ENCODE data around the gene NCAM2.
A peak's percentile ranks its signal among the peaks of the same experiment; 100 is the strongest.
"Not testable (repeated sequence)": the region's sequence is repeated elsewhere in the genome, so short reads cannot be mapped to it uniquely, and the experiment has no call there.

Gene NCAM2

DNA sequence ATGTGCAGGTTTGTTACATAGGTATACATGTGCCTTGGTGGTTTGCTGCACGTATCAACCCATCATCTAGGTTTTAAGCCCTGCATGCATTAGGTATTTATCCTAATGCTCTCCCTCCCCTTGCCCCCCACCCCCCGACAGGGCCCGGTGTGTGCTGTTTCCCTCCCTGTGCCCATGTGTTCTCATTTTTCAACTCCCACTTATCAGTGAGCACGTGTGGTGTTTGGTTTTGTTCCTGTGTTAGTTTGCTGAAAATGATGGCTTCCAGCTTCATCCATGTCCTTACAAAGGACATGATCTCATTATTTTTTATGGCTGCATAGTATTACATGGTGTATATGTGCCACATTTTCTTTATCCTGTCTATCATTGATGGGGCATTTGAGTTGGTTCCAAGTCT lies 151.2 kb downstream of the NCAM2 start:
- not testable (repeated sequence) for H3K9me3 ChIP-seq (ENCODE audit: control insufficient read depth, low read length); H3K9ac ChIP-seq (ENCODE audit: low read length); H3K4me3 ChIP-seq (ENCODE audit: low read length); H3K4me1 ChIP-seq (ENCODE audit: control insufficient read depth, insufficient read depth, low read length); H3K36me3 ChIP-seq (ENCODE audit: control insufficient read depth, insufficient read depth, low read length, severe bottlenecking); DNase-seq (ENCODE audit: low read depth); H3K27me3 ChIP-seq (replicated peaks; ENCODE audit: control insufficient read depth, insufficient read depth, low read length)

DNA sequence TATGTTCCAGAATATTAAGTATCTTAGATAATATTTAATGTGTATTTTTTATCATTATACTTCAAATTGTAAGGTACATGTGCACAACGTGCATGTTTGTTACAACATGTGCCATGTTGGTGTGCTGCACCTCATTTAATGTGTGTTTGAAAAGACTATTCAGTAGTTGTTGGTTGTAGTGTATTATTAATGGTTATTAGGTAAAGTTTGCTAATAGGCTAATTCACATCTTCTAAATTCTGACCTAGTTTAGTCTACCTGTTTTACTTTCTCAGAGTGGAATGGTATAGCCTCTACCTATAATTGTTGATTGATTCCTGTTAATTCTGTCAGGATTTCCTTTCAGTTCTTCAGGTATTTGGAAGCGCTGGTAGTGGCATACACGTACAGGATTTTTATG lies 153.0 kb downstream of the NCAM2 start:
- no peaks in the 10 kb centered on the region for H3K9me3 ChIP-seq (ENCODE audit: control insufficient read depth, low read length)
- H3K9ac ChIP-seq (ENCODE audit: low read length) = no peak overlapping the region
- no peak overlapping the region for H3K4me3 ChIP-seq (ENCODE audit: low read length)
- H3K36me3 ChIP-seq (ENCODE audit: control insufficient read depth, insufficient read depth, low read length, severe bottlenecking) = no peaks in the 10 kb centered on the region
- no peak for DNase-seq (ENCODE audit: low read depth)
- H3K27me3 ChIP-seq (replicated peaks; ENCODE audit: control insufficient read depth, insufficient read depth, low read length) = no peaks in the 10 kb centered on the region
- H3K4me1 ChIP-seq (ENCODE audit: control insufficient read depth, insufficient read depth, low read length) = no peaks in the 10 kb centered on the region

DNA sequence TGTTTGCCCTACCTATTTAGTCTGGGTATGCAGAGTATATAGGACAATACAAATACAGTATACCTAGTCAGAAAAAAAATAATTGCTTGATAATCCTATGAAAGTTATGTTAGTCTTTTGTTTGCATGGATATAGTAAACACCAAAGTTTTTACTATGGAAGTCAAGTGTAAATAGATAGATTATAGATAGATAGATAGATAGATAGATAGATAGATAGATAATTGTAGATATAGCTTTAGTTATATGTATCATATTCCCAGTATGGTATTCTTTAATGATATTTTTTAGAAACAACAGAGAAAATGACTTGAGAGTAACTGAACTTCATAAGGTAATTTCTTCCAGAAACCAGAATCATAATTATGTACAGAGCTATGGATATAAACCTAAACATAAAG lies 158.2 kb downstream of the NCAM2 start:
- Histone ChIP-seq H3K27me3 (replicated peaks; ENCODE audit: control insufficient read depth, insufficient read depth, low read length) (no peaks in the 10 kb centered on the region), H3K36me3 (ENCODE audit: control insufficient read depth, insufficient read depth, low read length, severe bottlenecking) (no peaks in the 10 kb centered on the region), H3K9ac (ENCODE audit: low read length) (no peak overlapping the region), H3K9me3 (ENCODE audit: control insufficient read depth, low read length) (no peaks in the 10 kb centered on the region), H3K4me1 (ENCODE audit: control insufficient read depth, insufficient read depth, low read length) (peaks cover 3% of the 10 kb centered on the region), H3K4me3 (ENCODE audit: low read length) (no peak overlapping the region)
- no peak for DNase-seq (ENCODE audit: low read depth)

DNA sequence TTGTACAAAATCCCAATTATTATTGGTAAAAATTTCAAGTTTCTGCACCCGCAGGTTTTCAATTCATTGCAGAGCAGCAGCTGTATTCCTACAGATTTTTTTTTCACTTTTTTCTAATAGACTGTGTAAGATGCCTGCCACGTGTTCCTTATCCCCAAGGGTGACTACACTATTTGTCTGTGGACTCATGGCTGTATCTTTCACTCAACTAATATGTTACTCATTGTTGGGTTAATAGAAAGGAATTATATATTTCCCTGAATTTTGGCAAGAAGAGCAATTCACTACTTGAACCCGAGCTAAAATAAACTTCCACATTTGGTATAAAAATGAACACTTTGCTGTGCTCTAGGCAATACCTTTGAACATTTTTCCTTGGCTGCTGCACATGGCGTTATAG lies 158.7 kb downstream of the NCAM2 start:
- no peak overlapping the region for H3K4me3 ChIP-seq (ENCODE audit: low read length)
- H3K9ac ChIP-seq (ENCODE audit: low read length) = no peak overlapping the region
- no peaks in the 10 kb centered on the region for H3K9me3 ChIP-seq (ENCODE audit: control insufficient read depth, low read length)
- no peaks in the 10 kb centered on the region for H3K36me3 ChIP-seq (ENCODE audit: control insufficient read depth, insufficient read depth, low read length, severe bottlenecking)
- peaks cover 3% of the 10 kb centered on the region for H3K4me1 ChIP-seq (ENCODE audit: control insufficient read depth, insufficient read depth, low read length)
- no peak for DNase-seq (ENCODE audit: low read depth)
- H3K27me3 ChIP-seq (replicated peaks; ENCODE audit: control insufficient read depth, insufficient read depth, low read length) = no peaks in the 10 kb centered on the region

DNA sequence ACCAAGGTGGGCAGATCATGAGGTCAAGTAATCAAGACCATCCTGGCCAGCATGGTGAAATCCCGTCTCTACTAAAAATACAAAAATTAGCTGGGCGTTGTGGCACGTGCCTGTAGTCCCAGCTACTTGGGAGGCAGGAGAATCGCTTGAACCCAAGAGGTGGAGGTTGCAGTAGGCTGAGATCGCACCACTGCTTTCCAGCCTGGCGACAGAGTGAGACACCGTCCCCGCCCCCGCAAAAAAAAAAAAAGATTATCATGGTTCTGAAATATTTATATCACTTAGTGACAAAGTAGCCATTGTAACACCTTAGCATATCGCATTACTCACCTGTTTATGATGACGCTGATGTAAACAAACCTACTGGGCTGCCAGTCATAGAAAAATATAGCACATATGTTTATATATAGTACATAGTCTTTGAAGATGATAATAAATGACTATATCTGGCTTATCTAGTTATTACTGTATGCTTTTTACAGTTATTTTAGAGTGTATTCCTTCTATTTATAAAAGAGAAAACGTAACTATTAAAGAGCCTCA lies 160.2 kb downstream of the NCAM2 start:
- Histone ChIP-seq H3K4me1 (ENCODE audit: control insufficient read depth, insufficient read depth, low read length) (peaks cover 3% of the 10 kb centered on the region), H3K27me3 (replicated peaks; ENCODE audit: control insufficient read depth, insufficient read depth, low read length) (no peaks in the 10 kb centered on the region), H3K36me3 (ENCODE audit: control insufficient read depth, insufficient read depth, low read length, severe bottlenecking) (no peaks in the 10 kb centered on the region), H3K4me3 (ENCODE audit: low read length) (no peak overlapping the region), H3K9me3 (ENCODE audit: control insufficient read depth, low read length) (no peaks in the 10 kb centered on the region), H3K9ac (ENCODE audit: low read length) (no peak overlapping the region)
- DNase-seq (ENCODE audit: low read depth) = no peak

DNA sequence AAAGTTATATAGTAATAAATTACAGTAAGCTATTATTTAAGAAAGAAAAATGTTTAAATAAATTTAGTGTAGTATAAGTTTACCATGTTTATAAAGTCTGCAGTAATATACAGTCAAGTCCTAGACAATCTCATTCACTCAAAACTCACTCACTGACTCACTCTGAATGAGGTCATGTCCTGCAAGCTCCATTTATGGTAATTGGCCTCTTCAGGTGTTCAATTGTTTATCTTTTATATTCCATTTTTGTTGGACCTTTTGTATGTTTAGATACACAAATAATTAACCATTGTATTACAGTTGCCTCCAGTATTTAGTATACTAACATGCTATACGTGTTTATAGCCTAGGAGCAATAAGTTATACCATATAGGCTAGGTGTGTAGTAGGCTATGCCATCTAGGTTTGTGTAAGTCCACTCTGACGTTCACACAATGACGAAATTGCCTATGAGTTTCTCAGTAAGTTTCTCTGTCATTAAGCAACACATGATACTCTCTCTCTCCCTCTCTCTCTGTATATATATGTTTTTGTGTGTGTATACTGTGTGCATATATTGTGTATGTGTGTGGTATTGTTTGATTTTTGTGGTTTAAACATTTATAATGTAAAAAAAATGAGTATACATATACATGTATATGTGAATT lies 161.2 kb downstream of the NCAM2 start:
- H3K27me3 ChIP-seq (replicated peaks; ENCODE audit: control insufficient read depth, insufficient read depth, low read length) = no peaks in the 10 kb centered on the region
- no peak overlapping the region for H3K4me3 ChIP-seq (ENCODE audit: low read length)

DNA sequence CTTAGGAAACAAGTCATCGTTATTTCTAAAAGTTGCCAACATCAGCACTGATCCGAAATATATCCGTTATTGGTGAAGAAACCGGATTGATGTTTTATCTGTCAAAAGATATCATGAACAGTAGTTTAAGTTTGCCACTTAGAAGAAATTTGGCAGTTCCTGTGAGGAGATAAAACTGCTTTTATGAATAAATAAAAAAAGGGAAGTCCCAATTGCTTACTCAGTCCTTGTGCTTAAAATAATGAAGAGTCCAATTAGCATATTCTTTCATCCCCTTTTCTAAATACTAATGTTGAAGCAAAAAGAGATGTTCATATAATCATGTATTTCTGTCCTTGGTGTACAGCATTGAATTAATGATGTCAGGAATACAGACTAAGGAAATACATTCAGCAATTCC lies 164.6 kb downstream of the NCAM2 start:
- H3K4me3 ChIP-seq (ENCODE audit: low read length) = no peak overlapping the region
- no peaks in the 10 kb centered on the region for H3K36me3 ChIP-seq (ENCODE audit: control insufficient read depth, insufficient read depth, low read length, severe bottlenecking)
- no peaks in the 10 kb centered on the region for H3K27me3 ChIP-seq (replicated peaks; ENCODE audit: control insufficient read depth, insufficient read depth, low read length)
- H3K9ac ChIP-seq (ENCODE audit: low read length) = no peak overlapping the region
- H3K9me3 ChIP-seq (ENCODE audit: control insufficient read depth, low read length) = no peaks in the 10 kb centered on the region
- H3K4me1 ChIP-seq (ENCODE audit: control insufficient read depth, insufficient read depth, low read length) = peaks cover 20% of the 10 kb centered on the region
- DNase-seq (ENCODE audit: low read depth) = no peak

More for the DNA sequence above, 161.2 kb downstream of the NCAM2 start:
- no peaks in the 10 kb centered on the region for H3K9me3 ChIP-seq (ENCODE audit: control insufficient read depth, low read length)
- no peaks in the 10 kb centered on the region for H3K36me3 ChIP-seq (ENCODE audit: control insufficient read depth, insufficient read depth, low read length, severe bottlenecking)
- peaks cover 8% of the 10 kb centered on the region for H3K4me1 ChIP-seq (ENCODE audit: control insufficient read depth, insufficient read depth, low read length)
- H3K9ac ChIP-seq (ENCODE audit: low read length) = no peak overlapping the region
- DNase-seq (ENCODE audit: low read depth) = no peak

DNA sequence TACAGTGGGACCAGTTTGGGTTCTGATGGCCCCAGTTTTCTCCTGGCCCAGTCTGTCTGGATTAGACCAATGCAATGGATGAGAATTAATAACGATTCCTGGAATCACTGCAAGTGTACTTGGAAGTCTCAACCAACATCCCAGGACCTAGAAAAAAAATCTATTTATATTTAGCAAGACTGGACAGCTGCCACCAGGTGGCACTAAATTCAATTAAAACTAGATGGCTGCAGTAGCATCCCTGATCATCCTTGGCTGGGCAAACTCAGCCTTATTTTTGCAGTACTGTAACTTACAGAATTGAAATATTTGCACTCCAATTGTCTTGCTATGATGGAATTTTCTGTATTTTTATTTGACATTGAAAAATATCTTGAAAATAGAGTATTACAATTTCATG lies 165.7 kb downstream of the NCAM2 start:
- DNase-seq (ENCODE audit: low read depth) = peak; percentile 86
- no peaks in the 10 kb centered on the region for H3K27me3 ChIP-seq (replicated peaks; ENCODE audit: control insufficient read depth, insufficient read depth, low read length)
- peaks cover 20% of the 10 kb centered on the region for H3K4me1 ChIP-seq (ENCODE audit: control insufficient read depth, insufficient read depth, low read length)
- H3K4me3 ChIP-seq (ENCODE audit: low read length) = no peak overlapping the region
- no peaks in the 10 kb centered on the region for H3K36me3 ChIP-seq (ENCODE audit: control insufficient read depth, insufficient read depth, low read length, severe bottlenecking)
- no peaks in the 10 kb centered on the region for H3K9me3 ChIP-seq (ENCODE audit: control insufficient read depth, low read length)
- H3K9ac ChIP-seq (ENCODE audit: low read length) = no peak overlapping the region

DNA sequence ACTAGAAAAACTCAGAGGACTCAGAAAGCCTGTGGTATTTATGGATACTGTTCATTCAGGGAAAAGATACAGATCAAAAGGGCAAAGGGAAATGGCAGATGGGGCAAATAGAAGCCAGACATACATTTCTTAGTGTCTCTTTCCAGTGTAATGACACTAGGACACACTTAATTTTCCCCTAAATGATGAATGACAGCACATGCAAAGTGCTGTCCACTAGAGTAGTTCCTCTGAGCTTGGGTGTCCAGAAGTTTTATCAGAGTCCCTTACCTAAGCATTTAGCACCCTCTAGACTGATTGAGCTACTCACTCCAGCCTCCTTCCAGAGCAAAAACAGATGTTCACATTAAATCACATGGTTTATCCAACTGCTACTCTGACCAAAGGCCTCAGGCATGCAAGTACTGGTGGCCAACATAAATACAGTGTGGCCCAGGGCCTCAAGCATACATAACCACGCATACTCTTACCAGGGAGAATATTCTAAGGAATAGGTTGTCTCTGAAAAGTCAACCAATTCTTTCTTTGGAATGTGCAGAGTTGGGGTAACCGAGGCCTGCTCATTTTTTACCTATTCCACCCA lies 166.9 kb downstream of the NCAM2 start:
- Histone ChIP-seq H3K9ac (ENCODE audit: low read length) (peak overlapping the region; percentile 37), H3K9me3 (ENCODE audit: control insufficient read depth, low read length) (no peaks in the 10 kb centered on the region), H3K27me3 (replicated peaks; ENCODE audit: control insufficient read depth, insufficient read depth, low read length) (no peaks in the 10 kb centered on the region), H3K4me1 (ENCODE audit: control insufficient read depth, insufficient read depth, low read length) (peaks cover 20% of the 10 kb centered on the region), H3K36me3 (ENCODE audit: control insufficient read depth, insufficient read depth, low read length, severe bottlenecking) (no peaks in the 10 kb centered on the region), H3K4me3 (ENCODE audit: low read length) (no peak overlapping the region)
- DNase-seq (ENCODE audit: low read depth) = peak; percentile 94

DNA sequence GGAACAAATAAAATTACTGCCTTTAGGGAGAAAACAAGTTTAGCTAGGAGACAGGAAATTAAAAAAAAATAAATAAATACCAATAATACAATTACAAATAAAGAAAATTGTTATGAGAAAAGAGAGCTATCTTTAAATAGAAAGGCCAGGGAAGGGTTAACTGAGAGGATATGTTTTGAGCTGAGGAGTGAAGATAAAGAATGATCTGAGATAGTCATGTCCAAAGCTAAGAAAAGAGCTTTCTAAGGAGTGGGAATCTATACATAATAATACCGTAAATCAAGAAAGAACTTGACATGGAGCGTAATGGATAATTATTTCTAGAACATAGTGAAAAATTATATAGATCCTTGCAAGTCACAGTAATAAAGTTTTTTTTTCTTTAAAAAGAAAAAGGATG lies 176.5 kb downstream of the NCAM2 start:
- Histone ChIP-seq H3K9me3 (ENCODE audit: control insufficient read depth, low read length) (no peaks in the 10 kb centered on the region), H3K4me3 (ENCODE audit: low read length) (no peak overlapping the region), H3K9ac (ENCODE audit: low read length) (no peak overlapping the region), H3K27me3 (replicated peaks; ENCODE audit: control insufficient read depth, insufficient read depth, low read length) (no peaks in the 10 kb centered on the region), H3K4me1 (ENCODE audit: control insufficient read depth, insufficient read depth, low read length) (no peaks in the 10 kb centered on the region), H3K36me3 (ENCODE audit: control insufficient read depth, insufficient read depth, low read length, severe bottlenecking) (no peaks in the 10 kb centered on the region)
- DNase-seq (ENCODE audit: low read depth) = no peak

DNA sequence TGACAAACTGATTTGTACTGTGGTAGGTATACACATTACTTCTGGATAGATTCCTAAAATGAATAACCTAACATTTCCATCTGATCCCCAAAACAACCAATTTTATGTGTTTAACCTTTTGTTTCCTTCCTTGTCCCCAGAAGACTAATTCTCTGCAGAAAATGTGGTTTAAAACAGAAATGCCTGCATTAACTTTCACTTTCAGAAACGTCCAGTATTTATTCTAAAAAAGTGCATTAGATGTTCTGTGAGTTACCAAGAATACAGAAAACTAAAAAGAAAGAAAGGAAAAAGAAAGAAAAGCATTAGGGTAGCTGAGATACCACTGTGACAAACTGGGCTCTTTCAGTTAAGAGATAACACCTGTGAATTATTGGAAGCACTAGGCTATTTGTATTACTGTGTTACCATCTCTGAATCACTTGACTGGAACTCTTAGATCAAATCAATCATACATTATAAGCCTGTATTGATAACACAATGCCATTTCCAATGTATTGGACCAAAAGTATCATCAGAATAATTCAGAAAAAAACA lies 177.7 kb downstream of the NCAM2 start:
- no peaks in the 10 kb centered on the region for H3K4me1 ChIP-seq (ENCODE audit: control insufficient read depth, insufficient read depth, low read length)
- no peaks in the 10 kb centered on the region for H3K9me3 ChIP-seq (ENCODE audit: control insufficient read depth, low read length)
- H3K36me3 ChIP-seq (ENCODE audit: control insufficient read depth, insufficient read depth, low read length, severe bottlenecking) = no peaks in the 10 kb centered on the region
- H3K9ac ChIP-seq (ENCODE audit: low read length) = peak overlapping the region; percentile 44
- peak overlapping the region; percentile 75 for H3K4me3 ChIP-seq (ENCODE audit: low read length)
- H3K27me3 ChIP-seq (replicated peaks; ENCODE audit: control insufficient read depth, insufficient read depth, low read length) = no peaks in the 10 kb centered on the region
- no peak for DNase-seq (ENCODE audit: low read depth)
